ENCODE data around the gene ACTRT3.

DNA sequence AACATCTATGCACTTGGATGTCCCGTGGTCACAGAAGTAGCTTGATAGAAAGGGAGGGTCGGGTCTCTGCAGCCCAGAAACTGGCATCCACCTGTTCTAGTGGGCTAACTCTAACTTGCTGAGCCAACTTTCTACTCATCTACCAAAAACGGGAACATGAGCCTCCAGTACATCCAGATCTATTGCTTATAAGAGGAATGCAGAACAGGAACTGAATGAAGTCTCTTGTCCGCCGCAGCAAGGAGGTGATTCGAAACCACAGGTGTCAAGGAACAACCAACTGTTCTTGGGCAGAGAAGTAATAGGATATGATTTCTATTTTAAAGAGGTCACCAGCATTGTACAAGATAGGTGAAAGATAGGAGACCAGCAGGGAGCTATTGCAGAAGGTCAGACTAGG lies 22.4 kb downstream of the ACTRT3 start:
- TF ChIP-seq SUZ12 (IDR thresholded peaks at IDR 0.05; ENCODE audit: extremely low read depth, insufficient read depth, insufficient read length) (no peak), ZNF274 (IDR thresholded peaks at IDR 0.05; ENCODE audit: low read depth, low read length) (no peak)
